GM18951 (cell line): ENCODE data around the gene SCGB1C1.
"Not testable (repeated sequence)": the region's sequence is repeated elsewhere in the genome, so short reads cannot be mapped to it uniquely, and the experiment has no call there.

Source experiments
- POLR2A ChIP-seq: IDR thresholded peaks from 4 replicates; pipeline ENCODE4 v1.6.1; 2011; ENCODE audit warnings: mild to moderate bottlenecking; ENCODE audit not compliant: insufficient read length, insufficient read depth; ENCODE audit errors: extremely low read depth
- in situ Hi-C: fragments of 300-500 bp; cut with MboI; formaldehyde crosslinking; loops from one replicate; pipeline ENCODE4 v1.12.0; 2022; ENCODE audit warnings: low sequenced_read_pairs, mixed read lengths, inconsistent platforms; ENCODE audit not compliant: unreplicated experiment

The SCGB1C1 gene

DNA sequence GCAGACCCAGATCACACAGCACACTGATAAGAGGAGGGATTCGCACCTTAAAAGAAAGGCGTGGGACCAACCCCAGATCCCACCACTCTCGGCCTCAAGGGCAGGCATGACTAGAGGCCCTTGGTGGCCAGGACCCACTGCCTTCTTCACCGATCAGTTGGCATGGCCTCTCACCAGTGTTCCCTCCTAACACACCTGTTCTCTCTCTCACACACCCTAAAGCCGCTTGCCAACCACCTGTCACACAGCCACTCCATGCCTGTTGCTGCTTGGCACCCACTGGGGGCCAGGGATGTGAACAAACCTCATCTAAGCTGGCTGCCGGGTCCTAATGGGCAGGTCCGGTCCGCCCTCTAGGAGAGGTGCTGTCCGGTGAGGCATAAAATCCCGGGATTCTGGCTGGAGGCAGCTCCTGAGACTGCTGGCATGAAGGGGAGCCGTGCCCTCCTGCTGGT lies at the start of gene SCGB1C1:
Gene SCGB1C1 (plus strand): TSS at position 405 of the 455 bp plus-strand sequence. CDS start 22 bp downstream, at position 427.
- in situ Hi-C loops = not testable (repeated sequence)

DNA sequence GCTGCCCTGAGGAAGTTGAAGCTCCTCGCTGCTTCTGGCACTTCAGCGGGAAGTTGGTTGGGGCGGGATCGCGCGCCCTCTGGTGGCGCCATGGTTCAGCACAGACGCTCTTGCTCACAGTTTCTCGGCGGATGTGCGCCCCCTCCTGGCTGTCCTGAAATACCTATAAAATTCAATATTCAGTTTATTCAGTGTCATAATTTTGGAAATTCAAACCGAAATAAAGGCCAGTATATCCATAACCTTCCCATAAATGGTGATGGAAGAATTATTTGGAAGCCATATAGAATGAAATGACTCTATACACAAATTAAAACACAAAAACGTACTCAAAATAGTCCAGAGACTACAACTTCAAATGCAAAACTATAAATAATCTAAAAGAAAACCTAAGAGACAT lies 12.6 kb upstream of the SCGB1C1 start:
- in situ Hi-C loops = not testable (repeated sequence)

DNA sequence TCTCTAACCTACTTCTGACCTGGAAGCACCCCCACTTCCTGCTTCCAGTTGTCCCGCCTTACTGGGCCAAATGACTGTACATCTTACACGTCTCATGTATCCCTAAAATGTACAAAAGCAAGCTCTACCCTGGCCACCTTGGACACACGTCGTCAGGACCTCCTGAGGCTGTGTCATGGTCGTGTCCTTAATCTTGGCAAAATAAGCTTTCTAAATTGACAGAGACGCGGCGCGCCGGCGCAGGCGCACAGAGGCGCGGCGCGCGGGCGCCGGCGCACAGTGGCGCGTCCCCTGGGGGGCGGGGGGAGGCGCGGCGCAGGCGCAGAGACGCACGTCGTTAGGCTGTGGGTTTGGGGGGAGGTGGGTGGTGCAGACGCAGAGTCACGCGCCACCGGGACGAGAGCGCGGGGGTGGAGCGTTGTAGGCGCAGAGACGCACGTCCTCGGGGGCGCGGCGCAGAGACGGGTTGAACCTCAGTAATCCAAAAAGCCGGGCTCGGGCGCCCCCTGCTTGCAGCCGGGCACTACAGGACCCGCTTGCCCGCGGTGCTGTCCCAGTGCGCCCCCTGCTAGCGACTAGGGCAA lies 3.6 kb upstream of the SCGB1C1 start:
- in situ Hi-C loops = not testable (repeated sequence)

GRCh38 chr11:189843-190311 lies 3.0 kb upstream of the SCGB1C1 start:
- in situ Hi-C loops = not testable (repeated sequence)

GRCh38 chr11:190546-190945 lies 2.3 kb upstream of the SCGB1C1 start:
- in situ Hi-C loops = not testable (repeated sequence)

GRCh38 chr11:191490-192478 lies 1.1 kb upstream of the SCGB1C1 start:
- in situ Hi-C loops = not testable (repeated sequence)

DNA sequence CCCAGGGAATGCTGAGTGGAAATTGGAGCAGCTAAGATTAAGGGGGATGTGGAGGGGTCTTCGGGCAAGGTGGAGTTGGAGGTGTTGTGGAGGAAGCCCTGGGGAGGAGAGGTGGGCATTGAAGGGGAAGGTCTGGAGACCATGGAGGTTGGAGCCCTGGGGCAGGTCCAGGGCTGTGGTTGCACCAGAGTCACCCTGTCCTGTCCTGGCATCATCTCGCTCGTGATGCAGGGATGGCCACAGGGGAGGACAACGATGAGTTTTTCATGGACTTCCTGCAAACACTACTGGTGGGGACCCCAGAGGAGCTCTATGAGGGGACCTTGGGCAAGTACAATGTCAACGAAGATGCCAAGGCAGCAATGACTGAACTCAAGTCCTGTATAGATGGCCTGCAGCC lies 603 bp downstream of the SCGB1C1 start:
- in situ Hi-C loops = not testable (repeated sequence)

GRCh38 chr11:196786-197731 lies 4.2 kb downstream of the SCGB1C1 start:
- in situ Hi-C loops = no loop called here

GRCh38 chr11:197741-198235 lies 4.9 kb downstream of the SCGB1C1 start:
- TF ChIP-seq POLR2A = no peak
- in situ Hi-C loops = no loop called here

More at GRCh38 chr11:196786-197731, 4.2 kb downstream of the SCGB1C1 start:
- TF ChIP-seq POLR2A = no peak

DNA sequence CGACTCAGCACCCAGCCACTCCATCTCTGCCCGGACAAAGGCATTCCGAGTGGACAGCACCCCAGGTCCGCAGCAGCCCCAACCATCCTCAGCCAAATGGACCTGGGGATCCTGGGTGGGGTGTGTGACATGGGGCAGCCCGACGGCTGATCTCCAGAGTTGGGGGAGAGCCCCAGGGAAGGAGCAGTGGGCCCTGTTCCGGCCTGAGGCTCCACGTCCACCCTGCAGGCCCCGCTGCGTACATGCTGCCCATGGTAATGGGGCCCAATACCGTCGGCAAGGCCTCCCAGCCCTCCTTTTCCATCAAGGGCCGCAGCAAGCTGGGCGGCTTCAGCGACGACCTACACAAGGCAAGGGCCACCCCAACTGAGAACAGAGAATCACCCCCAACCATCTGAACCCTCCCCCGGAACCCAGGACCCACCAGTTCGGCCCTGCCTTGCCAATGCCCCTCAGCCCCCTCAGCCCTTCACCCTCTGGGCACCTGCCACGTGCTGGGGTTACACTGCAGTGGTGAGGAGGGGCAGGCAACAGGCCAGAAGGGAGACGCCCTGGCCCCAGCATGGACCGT lies 5.4 kb downstream of the SCGB1C1 start:
- in situ Hi-C loops = no loop called here
- TF ChIP-seq POLR2A = no peak

GRCh38 chr11:199004-199581 lies 6.2 kb downstream of the SCGB1C1 start:
- TF ChIP-seq POLR2A = no peak
- in situ Hi-C loops = no loop called here

DNA sequence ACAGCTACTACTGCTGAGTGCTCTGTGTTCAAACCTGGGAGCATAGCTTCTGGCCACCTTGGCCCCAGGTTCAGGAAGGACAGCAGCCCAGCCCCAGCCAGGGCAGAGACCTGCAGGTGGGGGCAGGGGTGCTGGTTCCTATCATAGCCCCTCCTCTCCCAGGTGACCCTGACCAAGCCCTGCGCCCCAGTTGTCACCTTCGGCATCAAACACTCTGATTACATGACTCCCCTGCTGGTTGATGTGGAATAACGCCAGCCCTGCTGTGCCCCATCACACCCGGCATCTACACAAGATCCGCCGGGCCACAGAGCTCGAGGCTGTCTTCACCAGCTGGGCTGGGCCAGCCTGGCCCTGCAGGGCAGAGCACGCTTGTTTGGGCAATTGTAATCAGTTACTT lies 6.9 kb downstream of the SCGB1C1 start:
- in situ Hi-C loops = no loop called here
- TF ChIP-seq POLR2A = no peak
